PC-3 (cell line): ENCODE measurements around the gene SPG7. TPM values are rescaled to one million over a fixed set of nuclear protein-coding genes. Genes with fewer than 3 reads are reported as not detected.

Experiments used
- ATAC-seq: fragments of 200-7000 bp; cut with Tn5 transposase; 2 replicates; pipeline ENCODE4 v1.9.1; 2020; ENCODE audit warnings: mild to moderate bottlenecking, moderate library complexity
- BruUV-seq: library from RNA; stranded (reverse); fragments of 400-500 nt; replicated peaks from 2 replicates; lab custom pipeline; 2021; lab: Mats Ljungman, UMichigan
- CTCF ChIA-PET: fragments of 300-600 bp; sonication (Branson Sonifier 250); formaldehyde crosslinking; loops from one replicate; lab custom pipeline; 2022; ENCODE audit warnings: antibody characterized with exemption; lab: Charles Lee
- POLR2A ChIA-PET: fragments of 300-600 bp; sonication (Branson Sonifier 250); formaldehyde crosslinking; loops from one replicate; lab custom pipeline; 2022; ENCODE audit warnings: antibody characterized with exemption; ENCODE audit not compliant: unreplicated experiment; lab: Charles Lee
- DNase-seq: peaks from one replicate; pipeline ENCODE4 v3.0.0-alpha.2; 2015
- H2AFZ ChIP-seq: fragments of 300-600 bp; sonication (generic); 2 replicates; pipeline ENCODE4 v1.6.0; 2016; ENCODE audit warnings: antibody characterized with exemption, low read length
- H3F3A ChIP-seq: fragments of 300-600 bp; sonication (generic); one replicate; pipeline ENCODE4 v1.6.0; 2017; ENCODE audit warnings: antibody characterized with exemption, low read length, control low read depth, mild to moderate bottlenecking; ENCODE audit not compliant: unreplicated experiment
- H3K27ac ChIP-seq: fragments of 300-600 bp; sonication (generic); 2 replicates; pipeline ENCODE4 v1.5.1; 2016; ENCODE audit warnings: mild to moderate bottlenecking, low read length
- H3K27me3 ChIP-seq: fragments of 300-600 bp; sonication (generic); 2 replicates; pipeline ENCODE4 v1.6.1; 2016; ENCODE audit warnings: low read length, mixed read lengths
- H3K36me3 ChIP-seq: fragments of 300-600 bp; sonication (generic); 2 replicates; pipeline ENCODE4 v1.6.1; 2016; ENCODE audit warnings: low read depth, mixed run types, low read length, mixed read lengths
- H3K4me1 ChIP-seq: fragments of 300-600 bp; sonication (generic); 2 replicates; pipeline ENCODE4 v1.5.1; 2016; ENCODE audit warnings: low read length; ENCODE audit not compliant: insufficient read depth
- H3K4me2 ChIP-seq: fragments of 300-600 bp; sonication (generic); 2 replicates; pipeline ENCODE4 v1.6.0; 2016; ENCODE audit warnings: low read length
- H3K4me3 ChIP-seq: fragments of 300-600 bp; sonication (generic); 2 replicates; pipeline ENCODE4 v1.5.1; 2016; ENCODE audit warnings: mild to moderate bottlenecking, low read length, mixed read lengths
- H3K79me2 ChIP-seq: fragments of 300-600 bp; sonication (generic); 2 replicates; pipeline ENCODE4 v1.6.1; 2017; ENCODE audit warnings: low read length, mixed read lengths
- H3K9ac ChIP-seq: fragments of 300-600 bp; sonication (generic); 2 replicates; pipeline ENCODE4 v1.6.0; 2016; ENCODE audit warnings: mild to moderate bottlenecking, low read length
- H3K9me2 ChIP-seq: fragments of 300-600 bp; sonication (generic); replicated peaks from 2 replicates; pipeline ENCODE4 v1.6.1; 2016; ENCODE audit warnings: mixed run types, low read length, mixed read lengths
- H3K9me3 ChIP-seq: fragments of 300-600 bp; sonication (generic); 2 replicates; pipeline ENCODE4 v1.6.1; 2016; ENCODE audit warnings: low read length, mixed read lengths
- H4K20me1 ChIP-seq: fragments of 300-600 bp; sonication (generic); 2 replicates; pipeline ENCODE4 v1.6.1; 2016; ENCODE audit warnings: low read length, mixed read lengths
- EZH2 ChIP-seq: fragments of 300-600 bp; sonication (generic); IDR thresholded peaks from one replicate; pipeline ENCODE4 v1.6.1; 2017; ENCODE audit warnings: antibody characterized with exemption, mild to moderate bottlenecking, low read length; ENCODE audit not compliant: unreplicated experiment
- EZH2phosphoT487 ChIP-seq: fragments of 300-600 bp; sonication (generic); IDR thresholded peaks from 2 replicates; pipeline ENCODE4 v1.6.1; 2018; ENCODE audit warnings: mild to moderate bottlenecking, antibody characterized with exemption, low read length, borderline replicate concordance
- intact Hi-C: fragments of 100-400 bp; cut with micrococcal nuclease; formaldehyde crosslinking; loops from 2 replicates; pipeline ENCODE4 v1.9.0; 2023
- total RNA-seq: library from RNA; depleted of rRNA; stranded (reverse); fragments of >200 nt; gene quantifications from 2 replicates; pipeline ENCODE4 v1.2.3, GENCODE V29; 2014
- TF ChIP-seq, protein P1 (sequence below): fragments of 300-600 bp; sonication (generic); conservative IDR thresholded peaks from 2 replicates; pipeline ENCODE4 v1.5.1; 2017; ENCODE audit warnings: antibody characterized with exemption, low read depth, mild to moderate bottlenecking, low read length

SPG7 gene
- total RNA-seq, 1 experiment from 2014 or later: 106 TPM

DNA sequence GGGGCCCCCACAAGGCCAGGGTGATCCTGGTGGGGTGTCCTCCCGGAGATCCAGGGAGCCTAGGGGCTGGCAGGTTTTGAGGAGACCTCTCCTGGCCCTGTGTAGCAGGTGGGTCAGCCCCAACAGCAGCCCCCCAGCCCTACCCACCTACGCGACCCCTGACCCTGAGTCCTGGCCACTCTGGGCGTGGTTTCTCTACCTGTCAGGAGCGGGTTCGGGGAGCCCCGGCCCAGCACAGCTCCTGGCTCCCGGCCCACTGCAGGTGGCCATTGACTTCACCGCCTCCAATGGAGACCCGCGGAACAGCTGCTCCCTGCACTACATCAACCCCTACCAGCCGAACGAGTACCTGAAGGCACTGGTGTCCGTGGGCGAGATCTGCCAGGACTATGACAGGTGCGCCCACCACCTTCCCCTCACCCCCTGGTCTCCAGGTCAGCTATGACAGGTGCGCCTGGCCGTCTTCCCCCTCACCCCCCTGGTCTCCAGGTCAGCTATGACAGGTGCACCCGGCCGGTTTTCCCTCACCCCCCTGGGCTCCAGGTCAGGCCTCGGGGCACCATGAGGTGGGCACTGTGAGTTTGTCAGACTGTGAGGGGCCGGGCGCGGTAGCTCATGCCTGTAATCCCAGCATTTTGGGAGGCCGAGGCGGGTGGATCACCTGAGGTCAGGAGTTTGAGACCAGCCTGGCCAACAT, 80.4 kb downstream of the SPG7 start:
- TF ChIP-seq, protein P1, sequence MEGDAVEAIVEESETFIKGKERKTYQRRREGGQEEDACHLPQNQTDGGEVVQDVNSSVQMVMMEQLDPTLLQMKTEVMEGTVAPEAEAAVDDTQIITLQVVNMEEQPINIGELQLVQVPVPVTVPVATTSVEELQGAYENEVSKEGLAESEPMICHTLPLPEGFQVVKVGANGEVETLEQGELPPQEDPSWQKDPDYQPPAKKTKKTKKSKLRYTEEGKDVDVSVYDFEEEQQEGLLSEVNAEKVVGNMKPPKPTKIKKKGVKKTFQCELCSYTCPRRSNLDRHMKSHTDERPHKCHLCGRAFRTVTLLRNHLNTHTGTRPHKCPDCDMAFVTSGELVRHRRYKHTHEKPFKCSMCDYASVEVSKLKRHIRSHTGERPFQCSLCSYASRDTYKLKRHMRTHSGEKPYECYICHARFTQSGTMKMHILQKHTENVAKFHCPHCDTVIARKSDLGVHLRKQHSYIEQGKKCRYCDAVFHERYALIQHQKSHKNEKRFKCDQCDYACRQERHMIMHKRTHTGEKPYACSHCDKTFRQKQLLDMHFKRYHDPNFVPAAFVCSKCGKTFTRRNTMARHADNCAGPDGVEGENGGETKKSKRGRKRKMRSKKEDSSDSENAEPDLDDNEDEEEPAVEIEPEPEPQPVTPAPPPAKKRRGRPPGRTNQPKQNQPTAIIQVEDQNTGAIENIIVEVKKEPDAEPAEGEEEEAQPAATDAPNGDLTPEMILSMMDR: no peak
- TF ChIP-seq EZH2phosphoT487: no peak
- TF ChIP-seq EZH2: no peak
- CTCF ChIA-PET: no interaction called here
- no peak for ATAC-seq

DNA sequence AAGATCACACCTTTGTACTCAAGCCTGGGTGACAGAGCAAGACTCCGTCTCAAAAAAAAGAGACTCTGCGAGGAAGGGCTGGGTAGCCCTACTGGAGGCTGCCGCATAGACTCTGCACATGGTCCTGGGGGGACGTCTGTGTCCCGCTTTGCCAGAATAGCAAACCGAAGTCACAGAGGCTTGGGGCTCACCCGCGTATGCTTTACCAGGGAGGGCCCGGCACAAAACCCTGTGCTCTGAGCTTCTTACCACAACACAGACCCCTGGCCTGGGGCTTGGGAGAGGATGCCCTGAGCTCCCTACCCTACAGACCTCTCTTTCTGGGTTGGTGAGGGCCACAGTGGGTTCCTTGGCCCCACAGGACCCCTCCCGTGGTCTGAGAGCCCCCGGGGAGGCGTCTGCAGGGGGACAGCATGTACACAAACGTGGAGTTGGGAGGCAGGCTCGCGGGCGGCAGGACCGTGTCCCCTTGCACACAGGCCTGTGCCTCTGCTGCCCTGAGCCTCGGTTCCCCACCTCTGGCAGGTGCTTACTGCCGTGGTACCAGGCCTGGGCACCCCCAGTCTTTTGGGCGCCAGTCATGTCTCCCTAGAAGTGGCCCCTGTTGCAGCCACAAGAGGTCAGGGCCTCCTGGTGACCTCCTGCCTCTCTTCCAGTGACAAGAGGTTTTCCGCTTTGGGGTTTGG, 81.2 kb downstream of the SPG7 start:
- DNase-seq (no peak), ATAC-seq (no peak)
- Histone ChIP-seq H3K9me2 (no peaks in the 10 kb centered on the region), H3K4me3 (no peak overlapping the region), H3K36me3 (peaks cover 5% of the 10 kb centered on the region), H3K4me1 (no peaks in the 10 kb centered on the region), H3K4me2 (no peak overlapping the region), H4K20me1 (no peaks in the 10 kb centered on the region), H3K27ac (no peak overlapping the region), H3K79me2 (no peaks in the 10 kb centered on the region), H3K9ac (no peak overlapping the region), H3K27me3 (no peaks in the 10 kb centered on the region), H3F3A (no peaks in the 10 kb centered on the region), H3K9me3 (no peaks in the 10 kb centered on the region), H2AFZ (no peak overlapping the region)
- TF ChIP-seq EZH2 (no peak), EZH2phosphoT487 (no peak)
- TF ChIP-seq, protein P1: no peak
- BruUV-seq: no TSS peak
- POLR2A ChIA-PET: no interaction called here
- intact Hi-C loops: no loop called here
- CTCF ChIA-PET: no interaction called here

More for the DNA sequence above, 80.4 kb downstream of the SPG7 start:
- H2AFZ ChIP-seq: no peak overlapping the region
- no peaks in the 10 kb centered on the region for H3F3A ChIP-seq
- no peak overlapping the region for H3K9ac ChIP-seq
- H3K9me3 ChIP-seq: no peaks in the 10 kb centered on the region
- no peaks in the 10 kb centered on the region for H3K9me2 ChIP-seq
- H4K20me1 ChIP-seq: no peaks in the 10 kb centered on the region
- H3K4me3 ChIP-seq: no peak overlapping the region
- no peak overlapping the region for H3K4me2 ChIP-seq
- BruUV-seq: no TSS peak
- H3K27ac ChIP-seq: no peak overlapping the region
- no peaks in the 10 kb centered on the region for H3K27me3 ChIP-seq
- no peaks in the 10 kb centered on the region for H3K4me1 ChIP-seq
- H3K36me3 ChIP-seq: peaks cover 5% of the 10 kb centered on the region
- POLR2A ChIA-PET: no interaction called here
- no peaks in the 10 kb centered on the region for H3K79me2 ChIP-seq
- intact Hi-C loops: no loop called here
- DNase-seq: no peak

DNA sequence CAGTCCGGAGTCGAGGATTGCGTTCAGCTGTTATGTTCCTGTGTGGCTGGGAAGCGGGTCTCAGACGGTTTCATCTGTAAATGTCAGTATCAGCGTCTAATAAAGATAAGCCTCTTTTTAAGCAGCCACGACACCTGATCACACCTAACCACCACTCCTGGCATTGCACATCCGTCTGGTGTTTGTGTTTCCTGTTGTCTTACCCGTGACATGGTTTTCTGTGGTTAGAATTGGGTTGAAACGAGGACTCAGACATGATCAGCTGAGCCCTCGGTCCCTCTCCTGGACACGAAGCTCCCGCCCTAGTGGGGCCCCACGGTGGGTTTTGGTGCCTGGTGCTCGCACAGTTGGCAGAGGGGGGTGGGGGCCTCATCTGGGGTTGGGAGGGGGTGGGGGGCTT, 85.6 kb downstream of the SPG7 start:
- DNase-seq (no peak), ATAC-seq (no peak)
- no peak overlapping the region for H3K4me3 ChIP-seq
- H3K27me3 ChIP-seq: no peaks in the 10 kb centered on the region
- CTCF ChIA-PET: no interaction called here
- no peak overlapping the region for H2AFZ ChIP-seq
- H3K9me3 ChIP-seq: no peaks in the 10 kb centered on the region
- H3K4me2 ChIP-seq: no peak overlapping the region
- H3F3A ChIP-seq: no peaks in the 10 kb centered on the region
- H3K36me3 ChIP-seq: no peaks in the 10 kb centered on the region; the same call in 1 of the 2 replicates
- H3K4me1 ChIP-seq: no peaks in the 10 kb centered on the region
- H3K27ac ChIP-seq: no peak overlapping the region
- H4K20me1 ChIP-seq: no peaks in the 10 kb centered on the region
- H3K9ac ChIP-seq: no peak overlapping the region
- no peaks in the 10 kb centered on the region for H3K9me2 ChIP-seq
- H3K79me2 ChIP-seq: no peaks in the 10 kb centered on the region
- TF ChIP-seq EZH2phosphoT487: no peak
- TF ChIP-seq, protein P1: no peak
- TF ChIP-seq EZH2: no peak
- intact Hi-C loops: no loop called here
- BruUV-seq: no TSS peak
- POLR2A ChIA-PET: no interaction called here
